H1 (cell line): Measurements from ENCODE around the gene MGMT. TPM values are rescaled to one million over a fixed set of nuclear protein-coding genes. Genes with fewer than 3 reads are reported as not detected.

ENCODE experiments used
- CTCF ChIA-PET: fragments of 300-600 bp; sonication (Branson Sonifier 250); formaldehyde crosslinking; loops from one replicate; lab custom pipeline; 2021; ENCODE audit not compliant: partially characterized antibody; lab: Charles Lee
- POLR2A ChIA-PET: fragments of 300-600 bp; sonication (Branson Sonifier 250); formaldehyde crosslinking; loops from one replicate; lab custom pipeline; 2021; ENCODE audit warnings: inconsistent platforms; ENCODE audit not compliant: partially characterized antibody; lab: Charles Lee
- DNase-seq, 2 experiments: peaks; one replicate each; pipeline versions ENCODE4 v3.0.0 to v3.0.0-alpha.2; 2010 to 2022; ENCODE audit warnings: low spot score in 2 of 2, low read depth in 1 of 2, mixed read lengths in 1 of 2
- FAIRE-seq: peaks from 2 replicates; lab custom pipeline; 2011; peaks lifted over from hg19 to GRCh38; lab: Jason Lieb, UNC
- H2AFZ ChIP-seq: 2 replicates; pipeline ENCODE4 v1.8.1; 2012; ENCODE audit warnings: low read length, inconsistent platforms
- H2AK5ac ChIP-seq: 2 replicates; pipeline ENCODE4 v1.6.1; 2013; ENCODE audit warnings: low read depth, low read length
- H2BK120ac ChIP-seq: replicated peaks from 2 replicates; pipeline ENCODE3; 2013; ENCODE audit warnings: low read depth, low read length, inconsistent platforms
- H2BK12ac ChIP-seq: 2 replicates; pipeline ENCODE4 v1.6.1; 2013; ENCODE audit warnings: low read depth, low read length
- H2BK15ac ChIP-seq: 2 replicates; pipeline ENCODE4 v1.6.1; 2013; ENCODE audit warnings: low read length
- H2BK20ac ChIP-seq: 2 replicates; pipeline ENCODE4 v1.6.1; 2013; ENCODE audit warnings: low read length
- H2BK5ac ChIP-seq: 2 replicates; pipeline ENCODE4 v1.6.1; 2013; ENCODE audit warnings: low read depth, low read length
- H3K14ac ChIP-seq: 2 replicates; pipeline ENCODE4 v1.6.1; 2013; ENCODE audit warnings: inconsistent platforms; ENCODE audit not compliant: insufficient read length
- H3K18ac ChIP-seq: 2 replicates; pipeline ENCODE4 v1.6.1; 2013; ENCODE audit warnings: low read length; ENCODE audit errors: extremely low read depth
- H3K23ac ChIP-seq: 2 replicates; pipeline ENCODE4 v1.6.1; 2013; ENCODE audit warnings: inconsistent platforms; ENCODE audit not compliant: insufficient read length
- H3K23me2 ChIP-seq: 2 replicates; pipeline ENCODE4 v1.6.1; 2013; ENCODE audit warnings: low read depth, low read length
- H3K27ac ChIP-seq: 2 replicates; pipeline ENCODE4 v1.6.1; 2011; ENCODE audit warnings: low read depth, low read length, inconsistent platforms
- H3K27me3 ChIP-seq, 4 experiments: replicated peaks in 1 of 4; 1 replicate in 1 of 4; 2 replicates in 3 of 4; pipeline versions ENCODE4 v1.6.1 to v1.8.1; 2011 to 2013; ENCODE audit warnings: low read length in 3 of 4, mild to moderate bottlenecking in 3 of 4, inconsistent platforms in 2 of 4, mixed read lengths in 2 of 4, moderate library complexity in 1 of 4; ENCODE audit not compliant: control insufficient read depth in 3 of 4, insufficient read depth in 3 of 4; ENCODE audit errors: extremely low read depth in 1 of 4
- H3K36me3 ChIP-seq, 4 experiments: 2 replicates each; pipeline versions ENCODE4 v1.6.1 to v1.8.1; 2011 to 2013; ENCODE audit warnings: mild to moderate bottlenecking in 4 of 4, low read length in 3 of 4, moderate library complexity in 2 of 4, control low read depth in 1 of 4, inconsistent platforms in 1 of 4; ENCODE audit not compliant: insufficient read depth in 4 of 4, control insufficient read depth in 2 of 4
- H3K4ac ChIP-seq: replicated peaks from 2 replicates; pipeline ENCODE3; 2013; ENCODE audit warnings: low read length, low read depth, mixed read lengths, inconsistent platforms; ENCODE audit not compliant: insufficient read length
- H3K4me1 ChIP-seq, 4 experiments: replicated peaks in 1 of 4; 1 replicate in 1 of 4; 2 replicates in 3 of 4; pipeline versions ENCODE4 v1.6.1 to v1.8.1; 2011 to 2013; ENCODE audit warnings: low read length in 3 of 4, inconsistent platforms in 2 of 4, mixed read lengths in 1 of 4; ENCODE audit not compliant: insufficient read depth in 4 of 4, control insufficient read depth in 3 of 4
- H3K4me2 ChIP-seq, 2 experiments: 2 replicates each; pipeline versions ENCODE4 v1.6.1 to v1.8.1; 2011 to 2013; ENCODE audit warnings: low read depth in 2 of 2, low read length in 2 of 2, control low read depth in 1 of 2, inconsistent platforms in 1 of 2, mild to moderate bottlenecking in 1 of 2; ENCODE audit not compliant: insufficient read depth in 1 of 2
- H3K4me3 ChIP-seq, 4 experiments: fragments of 200-600, 300-600 bp in 1 of 4; sonication (generic), shearing (Covaris generic), sonication (Bioruptor Twin) in 1 of 4; 2 replicates each; pipeline versions ENCODE4 v1.5.1 to v1.8.1; 2011 to 2016; ENCODE audit warnings: low read length in 4 of 4, low read depth in 3 of 4, control low read depth in 2 of 4, inconsistent platforms in 2 of 4, mild to moderate bottlenecking in 2 of 4, mixed read lengths in 1 of 4, moderate library complexity in 1 of 4; ENCODE audit not compliant: insufficient read depth in 2 of 4; ENCODE audit errors: extremely low read depth in 1 of 4
- H3K56ac ChIP-seq: replicated peaks from 2 replicates; pipeline ENCODE3; 2013; ENCODE audit warnings: low read depth, mild to moderate bottlenecking, mixed read lengths, low read length, inconsistent platforms; ENCODE audit not compliant: insufficient read length
- H3K79me1 ChIP-seq: 2 replicates; pipeline ENCODE4 v1.6.1; 2013; ENCODE audit warnings: low read depth, low read length, control low read depth
- H3K79me2 ChIP-seq, 2 experiments: 2 replicates each; pipeline versions ENCODE4 v1.6.1 to v1.8.1; 2012 to 2013; ENCODE audit warnings: low read length in 2 of 2, mild to moderate bottlenecking in 2 of 2, inconsistent platforms in 1 of 2; ENCODE audit not compliant: insufficient read depth in 2 of 2, control insufficient read depth in 1 of 2
- H3K9ac ChIP-seq, 4 experiments: replicated peaks in 1 of 4; 1 replicate in 1 of 4; 2 replicates in 3 of 4; pipeline versions ENCODE4 v1.6.1 to v1.8.1; 2011 to 2013; ENCODE audit warnings: low read depth in 3 of 4, low read length in 3 of 4, control low read depth in 2 of 4, mild to moderate bottlenecking in 2 of 4, moderate library complexity in 2 of 4, inconsistent platforms in 1 of 4; ENCODE audit errors: extremely low read depth in 1 of 4
- H3K9me3 ChIP-seq, 2 experiments: 2 replicates each; pipeline versions ENCODE4 v1.6.1 to v1.8.1; 2012 to 2013; ENCODE audit warnings: mild to moderate bottlenecking in 2 of 2, moderate library complexity in 2 of 2, control low read depth in 1 of 2, inconsistent platforms in 1 of 2, low read depth in 1 of 2, low read length in 1 of 2, mixed read lengths in 1 of 2; ENCODE audit not compliant: insufficient read depth in 2 of 2
- H4K20me1 ChIP-seq, 2 experiments: replicated peaks in 1 of 2; 2 replicates each; pipeline versions ENCODE3 to v1.8.1; 2011 to 2013; ENCODE audit warnings: inconsistent platforms in 2 of 2, low read length in 2 of 2, mild to moderate bottlenecking in 1 of 2; ENCODE audit not compliant: insufficient read depth in 2 of 2, control insufficient read depth in 1 of 2
- H4K5ac ChIP-seq: 2 replicates; pipeline ENCODE4 v1.6.1; 2013; ENCODE audit warnings: low read length, low read depth, mixed read lengths, inconsistent platforms; ENCODE audit not compliant: insufficient read length
- H4K8ac ChIP-seq: 2 replicates; pipeline ENCODE4 v1.8.0; 2013; ENCODE audit warnings: mild to moderate bottlenecking, moderate library complexity, low read length, inconsistent platforms; ENCODE audit not compliant: insufficient read depth; ENCODE audit errors: extremely low read depth
- H4K91ac ChIP-seq: replicated peaks from 2 replicates; pipeline ENCODE3; 2013; ENCODE audit warnings: low read length, mixed read lengths, inconsistent platforms; ENCODE audit not compliant: insufficient read length
- ASH2L ChIP-seq: fragments of 200-600, 300-600 bp; sonication (generic); IDR thresholded peaks from one replicate; pipeline ENCODE4 v1.7.1; 2017; ENCODE audit warnings: low read length
- BACH1 ChIP-seq: IDR thresholded peaks from 2 replicates; pipeline ENCODE4 v1.6.1; 2012; ENCODE audit warnings: low read length, improper control_type of control experiment
- CBX8 ChIP-seq: fragments of 300-800, 300-1000 bp; sonication (generic); IDR thresholded peaks from 2 replicates; pipeline ENCODE4 v1.7.1; 2016; ENCODE audit warnings: low read depth, low read length, borderline replicate concordance
- CHD1 ChIP-seq: IDR thresholded peaks from 2 replicates; pipeline ENCODE4 v1.6.1; 2012; ENCODE audit warnings: low read depth, low read length, improper control_type of control experiment
- EGR1 ChIP-seq: IDR thresholded peaks from 2 replicates; pipeline ENCODE4 v1.6.1; 2011; ENCODE audit warnings: low read depth, low read length, borderline replicate concordance
- GABPA ChIP-seq: IDR thresholded peaks from 2 replicates; pipeline ENCODE4 v1.6.1; 2011; ENCODE audit warnings: mild to moderate bottlenecking, low read length, moderate library complexity, borderline replicate concordance; ENCODE audit not compliant: insufficient read depth
- JUND ChIP-seq: IDR thresholded peaks from 2 replicates; pipeline ENCODE4 v1.6.1; 2011; ENCODE audit warnings: mild to moderate bottlenecking, improper control_type of control experiment, low read length
- MAFK ChIP-seq: IDR thresholded peaks from 2 replicates; pipeline ENCODE4 v1.6.1; 2012; ENCODE audit warnings: low read depth, mild to moderate bottlenecking, improper control_type of control experiment, low read length
- RNF2 ChIP-seq: fragments of 200-900, 300-1000 bp; sonication (generic); IDR thresholded peaks from 2 replicates; pipeline ENCODE4 v1.7.1; 2016; ENCODE audit warnings: borderline replicate concordance, low read depth, mild to moderate bottlenecking, antibody characterized with exemption, low read length; ENCODE audit not compliant: poor library complexity, severe bottlenecking; ENCODE audit errors: missing control alignments
- TAF7 ChIP-seq: optimal IDR thresholded peaks from 2 replicates; pipeline ENCODE3; 2011; ENCODE audit warnings: low read depth, mild to moderate bottlenecking, inconsistent platforms, low read length, moderate library complexity, borderline replicate concordance
- ZNF274 ChIP-seq: IDR thresholded peaks from 2 replicates; pipeline ENCODE4 v1.7.0; 2012; ENCODE audit warnings: low read length, borderline replicate concordance; ENCODE audit errors: extremely low read depth
- WGBS, 2 experiments: shearing (Covaris generic) in 1 of 2; methylation state at CpG; one replicate each; pipeline versions ENCODE4 v1.1.6 to v1.1.7; 2013 to 2015; ENCODE audit warnings: low lambda C conversion rate in 2 of 2, mixed read lengths in 2 of 2, inconsistent platforms in 1 of 2, low coverage in 1 of 2, missing lambda C conversion rate in 1 of 2; ENCODE audit not compliant: insufficient replicate concordance in 2 of 2, insufficient coverage in 1 of 2, insufficient read length in 1 of 2; ENCODE audit errors: extremely low coverage in 1 of 2, missing lambda C conversion rate in 1 of 2; 5-methylcytosine and 5-hydroxymethylcytosine counted together
- polyA plus RNA-seq, 7 experiments: library from polyadenylated mRNA; depleted of rRNA in 3 of 7; stranded (reverse) in 5 of 7; unstranded in 2 of 7; fragments of >200 nt in 5 of 7; fragments of 200-250 nt in 2 of 7; gene quantifications; 1 replicate in 5 of 7; 2 replicates in 1 of 7; 4 replicates in 1 of 7; pipeline versions ENCODE4 v1.2.1 to v1.2.3, GENCODE V29; 2011 to 2013; ENCODE audit warnings: missing spikeins in 2 of 7, mixed read lengths in 2 of 7
- total RNA-seq: library from RNA; stranded (reverse); fragmentation: NEBNext Ultra II Directional; extraction: Animal tissue kit (Norgen Biotek cat#: 25700); gene quantifications from 2 replicates; pipeline ENCODE4 v1.2.1, GENCODE V29; 2021
- TF ChIP-seq, protein P1 (sequence below): IDR thresholded peaks from 2 replicates; pipeline ENCODE4 v1.6.1; 2011; ENCODE audit warnings: low read length, improper control_type of control experiment
- TF ChIP-seq, protein P2 (sequence below): IDR thresholded peaks from 2 replicates; pipeline ENCODE4 v1.6.1; 2012; ENCODE audit warnings: inconsistent platforms

MGMT gene
- total and polyA plus RNA-seq, 2 of the 8 experiments (the other 6 are each of a cell fraction or from before 2014, with no cell fraction given) = 9.9 to 10.7 TPM

DNA sequence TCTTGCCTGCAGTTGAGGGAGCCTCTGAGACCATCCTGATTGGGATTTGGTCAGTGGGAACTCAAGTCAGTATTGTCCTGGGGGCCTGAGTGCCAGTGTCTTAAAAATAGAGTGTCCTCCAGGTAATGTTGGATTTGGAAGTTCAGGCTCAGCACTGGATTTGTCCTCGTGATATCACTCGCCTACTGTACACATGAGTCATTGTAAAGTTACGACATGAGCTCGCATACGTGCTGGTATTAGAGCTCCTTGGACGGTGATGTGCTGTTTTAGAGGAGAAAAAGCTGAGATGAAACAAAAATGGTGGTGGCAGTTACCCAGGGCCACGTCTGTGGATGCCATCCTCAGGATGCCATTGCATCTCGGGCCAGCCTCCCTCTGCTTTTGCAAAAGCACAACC, 78.2 kb downstream of the MGMT start:
- Histone ChIP-seq H3K79me2 (no peaks in the 10 kb centered on the region), H3K4me3 (no peak overlapping the region), H3K56ac (no peak overlapping the region), H2AK5ac (no peak overlapping the region), H2BK20ac (no peak overlapping the region), H2BK12ac (no peak overlapping the region), H3K4ac (no peak overlapping the region), H3K23ac (no peak overlapping the region), H2BK5ac (no peak overlapping the region), H3K23me2 (no peaks in the 10 kb centered on the region), H3K14ac (no peak overlapping the region), H3K9ac (no peak overlapping the region), H3K4me2 (no peak overlapping the region), H2BK120ac (no peak overlapping the region), H3K18ac (no peak overlapping the region), H3K36me3 (no peaks in the 10 kb centered on the region), H3K27ac (no peak overlapping the region), H3K4me1 (no peaks in the 10 kb centered on the region; a peak in 1 of 7 replicates), H4K91ac (no peak overlapping the region), H3K27me3 (no peaks in the 10 kb centered on the region), H2AFZ (no peak overlapping the region), H4K20me1 (no peaks in the 10 kb centered on the region), H3K9me3 (no peaks in the 10 kb centered on the region), H2BK15ac (no peak overlapping the region), H4K5ac (no peak overlapping the region), H3K79me1 (no peaks in the 10 kb centered on the region; the same call in 1 of the 2 replicates), H4K8ac (no peak overlapping the region)
- CTCF ChIA-PET = interaction anchor here (1.1 to 1.2 kb wide), 2 partner anchors 29 to 40 kb away, joined by 3 read pairs; no protein-coding TSS in a partner anchor
- TF ChIP-seq RNF2 = no peak
- no peak for TF ChIP-seq CHD1
- TF ChIP-seq ZNF274 = no peak
- no peak for TF ChIP-seq BACH1
- no peak for TF ChIP-seq CBX8
- TF ChIP-seq TAF7 = no peak
- TF ChIP-seq, protein P1, sequence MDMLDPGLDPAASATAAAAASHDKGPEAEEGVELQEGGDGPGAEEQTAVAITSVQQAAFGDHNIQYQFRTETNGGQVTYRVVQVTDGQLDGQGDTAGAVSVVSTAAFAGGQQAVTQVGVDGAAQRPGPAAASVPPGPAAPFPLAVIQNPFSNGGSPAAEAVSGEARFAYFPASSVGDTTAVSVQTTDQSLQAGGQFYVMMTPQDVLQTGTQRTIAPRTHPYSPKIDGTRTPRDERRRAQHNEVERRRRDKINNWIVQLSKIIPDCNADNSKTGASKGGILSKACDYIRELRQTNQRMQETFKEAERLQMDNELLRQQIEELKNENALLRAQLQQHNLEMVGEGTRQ = no peak
- TF ChIP-seq GABPA = no peak
- TF ChIP-seq, protein P2, sequence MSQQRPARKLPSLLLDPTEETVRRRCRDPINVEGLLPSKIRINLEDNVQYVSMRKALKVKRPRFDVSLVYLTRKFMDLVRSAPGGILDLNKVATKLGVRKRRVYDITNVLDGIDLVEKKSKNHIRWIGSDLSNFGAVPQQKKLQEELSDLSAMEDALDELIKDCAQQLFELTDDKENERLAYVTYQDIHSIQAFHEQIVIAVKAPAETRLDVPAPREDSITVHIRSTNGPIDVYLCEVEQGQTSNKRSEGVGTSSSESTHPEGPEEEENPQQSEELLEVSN = no peak
- no peak for TF ChIP-seq EGR1
- TF ChIP-seq JUND = no peak
- TF ChIP-seq MAFK = no peak
- no peak for TF ChIP-seq ASH2L
- POLR2A ChIA-PET = no interaction called here
- FAIRE-seq = no peak
- DNase-seq = no peak
- 97% methylated on average over 8 of the region's 8 CpGs; no CpG with 5 or more reads in 1 of the 2 experiments for WGBS, 2 experiments
